Activated naive CD4-positive, alpha-beta T cell treated with Interleukin-2 at 50 U/mL for 16 hours (primary cell): ENCODE measurements around the gene RANBP17.

Source experiments
- DNase-seq: peaks from one replicate; pipeline ENCODE4 v3.0.0-alpha.2; 2020

The RANBP17 gene

DNA sequence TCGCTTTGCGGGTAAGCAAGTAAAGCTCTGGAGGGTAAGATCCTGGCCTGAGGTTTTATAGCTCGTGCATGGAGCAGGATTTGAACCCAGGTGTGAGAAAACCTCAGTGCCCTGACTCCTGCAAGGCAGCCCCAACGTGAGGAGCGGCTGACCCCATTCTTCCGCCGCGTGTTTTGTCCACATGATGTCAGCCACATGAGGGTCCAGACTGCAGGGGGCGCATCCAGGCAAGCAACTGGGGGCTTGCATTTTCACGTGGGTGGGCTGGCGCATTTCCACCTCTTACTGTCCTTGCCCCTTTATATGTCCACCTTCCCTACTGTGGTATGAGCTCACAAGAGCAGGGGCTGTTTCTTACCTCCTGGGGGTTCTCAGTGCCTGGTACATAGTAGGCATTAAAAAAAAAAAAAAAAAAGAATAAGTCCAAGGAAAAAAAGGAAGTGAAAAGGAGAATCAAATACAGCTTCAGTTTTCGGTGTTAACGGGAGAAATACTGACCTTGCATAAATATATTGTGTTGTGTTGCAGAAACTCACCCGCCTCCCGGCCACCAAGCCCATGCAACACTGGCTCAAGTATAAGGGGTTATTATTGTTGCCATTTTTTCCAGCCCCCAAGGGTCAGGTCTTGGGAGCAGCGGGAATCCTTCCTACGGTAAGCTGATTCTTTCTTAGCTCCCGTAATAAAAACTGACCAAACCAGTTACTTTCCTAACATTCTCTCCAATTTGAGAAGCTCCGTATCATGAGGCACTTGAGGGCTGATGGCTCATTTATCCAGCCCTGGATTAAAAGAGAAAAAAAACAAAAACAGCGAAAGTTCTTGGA is 462.2 kb downstream of the RANBP17 start:
- no peak for DNase-seq

DNA sequence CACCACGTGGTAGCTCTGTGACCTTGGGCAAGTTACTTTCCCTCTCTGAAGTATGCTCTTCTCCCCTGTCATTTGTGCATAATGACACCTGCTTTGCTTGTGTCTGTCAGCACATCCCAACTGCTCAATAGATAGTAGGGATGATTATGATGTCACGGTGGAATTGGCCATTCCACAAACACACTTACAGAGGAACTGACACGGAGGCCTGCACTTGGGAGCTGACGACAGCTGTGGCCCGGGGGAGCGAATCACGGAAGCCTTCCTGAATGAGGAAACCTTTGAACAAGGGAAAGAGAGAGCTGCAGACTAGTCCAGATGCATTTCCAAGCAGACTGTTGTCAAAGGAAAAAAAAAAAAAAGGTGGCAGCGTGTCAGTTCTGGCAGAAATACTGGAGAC is 468.2 kb downstream of the RANBP17 start:
- DNase-seq: no peak

DNA sequence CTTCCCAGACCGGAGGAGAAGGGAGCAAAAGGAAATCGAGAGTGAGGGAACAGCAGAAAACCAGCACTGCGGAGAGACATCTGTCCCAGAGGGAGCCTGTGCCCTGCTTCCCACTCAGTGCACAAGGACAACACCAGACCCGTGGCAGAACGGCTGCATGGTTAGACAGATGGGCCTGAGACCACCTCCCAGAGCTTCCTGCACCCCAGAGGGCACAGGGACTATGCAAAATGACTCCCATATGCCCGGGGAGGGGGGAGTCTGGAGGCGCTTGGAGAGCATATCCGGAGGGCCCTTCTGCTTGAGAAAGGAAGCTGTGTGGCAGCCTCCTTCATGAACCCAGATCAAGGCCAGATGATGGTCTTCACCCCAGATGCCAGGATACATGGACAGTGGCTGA is 473.8 kb downstream of the RANBP17 start:
- DNase-seq: no peak

DNA sequence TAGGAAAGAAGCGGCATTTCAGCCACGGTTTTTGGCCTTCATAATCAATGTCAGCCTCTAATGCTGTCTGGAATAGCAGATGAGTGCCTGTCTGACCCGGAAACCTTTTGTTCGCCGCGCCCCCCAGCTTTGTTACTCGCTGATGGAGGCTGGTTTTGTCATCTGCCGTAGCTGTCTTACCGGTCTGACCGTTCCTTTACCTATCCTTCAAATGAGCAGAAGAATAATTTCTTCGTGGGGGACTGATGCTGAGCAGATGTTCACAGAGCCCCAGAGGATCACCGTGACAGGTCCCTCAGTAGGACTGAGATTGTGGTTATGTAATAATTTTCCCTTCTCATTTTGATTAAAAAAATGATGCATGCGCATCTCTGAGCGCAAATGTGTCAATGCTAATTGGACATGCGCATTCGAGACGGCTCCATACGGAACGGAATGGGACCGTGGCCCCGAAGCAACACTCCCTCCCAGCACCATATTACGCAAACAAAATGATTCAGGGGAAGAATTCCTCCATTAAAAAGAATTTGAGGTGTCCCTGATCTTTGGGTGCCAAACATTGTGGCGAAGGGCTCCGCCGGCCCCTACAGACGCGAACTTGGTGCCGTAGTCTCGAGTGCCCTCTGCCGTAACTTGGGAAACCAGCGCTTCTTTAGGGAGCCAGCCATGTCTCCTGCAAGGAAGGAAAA is 474.8 kb downstream of the RANBP17 start:
- no peak for DNase-seq

DNA sequence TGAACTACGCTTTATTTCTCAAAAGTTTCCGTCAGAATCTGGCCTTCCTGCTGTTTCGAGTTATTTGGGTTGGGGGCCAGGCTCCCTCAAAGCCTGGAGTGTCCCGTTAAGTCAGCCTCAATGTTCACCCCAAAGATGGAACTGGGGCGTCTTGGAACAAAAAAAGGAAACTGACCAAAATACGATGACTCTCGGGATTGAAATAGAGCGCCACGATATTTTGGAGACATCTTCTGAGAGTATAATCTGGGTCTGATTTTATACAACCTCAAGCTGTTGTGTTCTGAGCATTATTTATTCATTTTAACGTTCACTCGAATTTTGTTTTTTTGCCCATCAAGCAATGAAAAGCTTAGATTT is 475.4 kb downstream of the RANBP17 start:
- DNase-seq: no peak

DNA sequence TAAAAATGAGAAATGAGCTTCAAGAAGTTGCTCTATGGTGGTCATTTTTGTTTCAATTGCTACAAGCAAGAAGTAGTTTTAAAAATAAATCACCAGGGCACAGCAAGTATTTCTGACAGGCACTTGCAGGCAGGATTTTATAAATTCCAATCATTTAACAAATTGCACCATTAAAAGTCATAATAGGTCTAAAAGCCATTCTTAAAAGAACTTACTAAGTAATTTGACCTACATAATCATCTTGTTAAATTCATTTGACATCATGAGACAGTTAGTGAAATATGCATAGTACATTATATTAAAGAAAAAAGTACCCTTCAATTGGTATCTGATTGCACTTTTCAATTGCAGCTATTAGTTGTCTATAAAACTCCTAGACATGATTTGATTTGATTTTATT is 478.2 kb downstream of the RANBP17 start:
- no peak for DNase-seq

DNA sequence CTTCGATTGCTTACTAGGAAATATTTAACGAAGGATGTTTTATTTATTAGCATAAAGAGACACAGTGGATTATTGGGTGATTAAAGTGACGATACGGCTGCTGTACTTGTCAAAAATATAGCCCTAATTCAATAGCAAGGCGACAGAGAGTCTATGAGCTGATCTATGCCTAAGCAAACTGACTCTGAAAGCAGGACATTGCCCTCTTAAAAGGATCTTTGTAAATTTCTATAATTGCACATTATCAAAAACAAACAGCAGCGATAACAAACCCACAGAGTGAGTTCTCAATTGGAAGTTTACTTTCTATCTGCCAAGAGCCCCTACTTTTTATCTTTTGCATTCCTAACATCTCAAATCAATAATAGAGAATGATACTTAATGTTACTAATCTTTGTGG is 478.7 kb downstream of the RANBP17 start:
- no peak for DNase-seq

DNA sequence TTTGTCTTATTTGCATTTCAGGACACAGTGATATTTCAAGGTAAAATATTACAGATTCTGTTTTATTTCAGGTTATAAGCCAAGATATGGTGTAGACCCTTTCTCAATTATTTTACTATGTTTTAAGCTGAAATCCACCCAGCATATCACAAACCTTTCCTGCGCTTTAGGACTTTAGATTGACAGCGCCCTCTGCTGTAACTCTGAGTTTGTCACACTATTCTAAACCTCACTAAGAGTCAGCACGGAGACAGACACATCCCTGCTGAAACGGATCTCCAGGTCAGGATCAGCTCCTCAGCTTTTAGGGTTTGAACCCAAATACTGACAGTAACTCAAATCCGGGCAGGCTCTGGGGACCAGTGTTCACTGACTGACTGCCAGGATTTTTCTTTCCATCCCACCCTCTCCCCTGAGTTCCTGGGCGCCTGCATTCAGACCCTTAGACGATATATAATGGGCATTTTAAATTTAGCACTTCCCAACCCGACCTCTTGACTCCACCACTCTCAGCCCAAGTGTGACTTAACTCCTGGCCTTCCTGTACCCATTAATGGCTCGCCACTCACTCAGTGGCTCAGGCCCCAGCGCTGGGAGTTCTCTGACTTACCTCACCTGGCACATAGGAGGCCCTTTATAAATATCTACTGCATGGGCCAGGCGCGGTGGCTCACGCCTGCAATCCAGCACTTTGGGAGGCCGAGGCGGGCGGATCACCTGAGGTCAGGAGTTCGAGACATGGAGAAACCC is 480.7 kb downstream of the RANBP17 start:
- peak; percentile 25 for DNase-seq

DNA sequence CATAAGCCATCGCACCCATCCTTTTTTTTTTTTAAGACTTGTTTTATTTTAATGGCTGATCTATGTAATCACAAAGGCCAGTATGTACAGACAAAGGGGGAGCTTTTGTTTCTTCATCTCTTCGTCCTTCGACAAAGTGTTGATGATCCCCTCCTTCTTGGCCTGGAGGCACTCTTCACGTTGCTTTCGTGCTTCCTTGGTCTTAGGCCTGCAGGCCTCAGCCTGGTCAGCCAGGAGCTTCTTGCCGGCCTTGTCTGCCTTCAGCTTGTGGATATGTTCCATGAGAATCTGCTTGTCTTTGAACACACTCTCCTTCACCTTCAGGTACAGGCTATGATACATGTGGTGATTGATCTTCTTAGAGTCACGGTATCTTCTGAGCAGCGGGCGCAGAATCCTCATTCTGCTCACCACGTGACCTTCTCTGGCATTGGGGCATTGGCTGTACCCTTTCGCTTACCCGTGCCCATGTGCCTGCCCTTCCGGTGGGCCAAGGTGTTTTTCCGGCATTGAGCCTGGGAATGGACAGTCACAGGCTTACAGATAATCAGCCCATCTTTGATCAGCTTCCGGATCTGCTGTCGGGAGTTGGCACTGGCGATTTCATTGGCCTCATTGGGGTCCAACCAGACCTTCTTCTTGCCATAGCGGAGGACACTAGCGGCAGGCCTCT is 483.3 kb downstream of the RANBP17 start:
- no peak for DNase-seq
